HepG2 (cell line): ENCODE results near the gene FKBP5. TPM values are rescaled to one million over a fixed set of nuclear protein-coding genes. Genes with fewer than 3 reads are reported as not detected.
A peak's percentile ranks its signal among the peaks of the same experiment; 100 is the strongest.

ENCODE experiments used
- BORCS8-MEF2B ChIP-seq: sonication (generic); formaldehyde crosslinking; IDR thresholded peaks from 2 replicates; pipeline ENCODE4 v1.8.0; 2022; ENCODE audit warnings: mild to moderate bottlenecking, missing genetic modification reagents
- CBX5 ChIP-seq: sonication (generic); formaldehyde crosslinking; IDR thresholded peaks from 2 replicates; pipeline ENCODE4 v1.4.0; 2020; ENCODE audit warnings: missing genetic modification reagents, borderline replicate concordance
- DZIP1 ChIP-seq: sonication (generic); formaldehyde crosslinking; IDR thresholded peaks from 2 replicates; pipeline ENCODE4 v1.5.0; 2020; ENCODE audit warnings: mild to moderate bottlenecking, missing genetic modification reagents
- FOXA3 ChIP-seq: IDR thresholded peaks from 2 replicates; pipeline ENCODE4 v1.6.1; 2016; ENCODE audit warnings: missing genetic modification reagents, missing compliant biosample characterization
- FOXP4 ChIP-seq: sonication (generic); formaldehyde crosslinking; IDR thresholded peaks from 2 replicates; pipeline ENCODE4 v1.4.0; 2020; ENCODE audit warnings: missing genetic modification reagents
- GATAD1 ChIP-seq: IDR thresholded peaks from 2 replicates; pipeline ENCODE4 v1.6.1; 2016; ENCODE audit warnings: missing genetic modification reagents, missing compliant biosample characterization
- JDP2 ChIP-seq: sonication (generic); formaldehyde crosslinking; IDR thresholded peaks from 2 replicates; pipeline ENCODE4 v1.8.1; 2022; ENCODE audit warnings: missing genetic modification reagents, borderline replicate concordance
- KLF6 ChIP-seq: IDR thresholded peaks from 2 replicates; pipeline ENCODE4 v1.8.0; 2016; ENCODE audit warnings: missing biosample characterization, missing genetic modification reagents
- MEIS1 ChIP-seq: sonication (generic); formaldehyde crosslinking; IDR thresholded peaks from 2 replicates; pipeline ENCODE4 v1.9.0; 2021; ENCODE audit warnings: mild to moderate bottlenecking, missing genetic modification reagents, moderate library complexity, borderline replicate concordance
- MIER3 ChIP-seq: IDR thresholded peaks from 2 replicates; pipeline ENCODE4 v1.6.1; 2016; ENCODE audit warnings: missing compliant biosample characterization, borderline replicate concordance
- NAIF1 ChIP-seq: sonication (generic); formaldehyde crosslinking; IDR thresholded peaks from 2 replicates; pipeline ENCODE4 v1.5.0; 2020; ENCODE audit warnings: mild to moderate bottlenecking, missing genetic modification reagents, borderline replicate concordance
- PHF8 ChIP-seq: sonication (generic); formaldehyde crosslinking; IDR thresholded peaks from 2 replicates; pipeline ENCODE4 v1.5.0; 2020; ENCODE audit warnings: missing genetic modification reagents
- RCOR2 ChIP-seq: IDR thresholded peaks from 2 replicates; pipeline ENCODE4 v1.6.1; 2016; ENCODE audit warnings: missing biosample characterization, missing genetic modification reagents
- SP140L ChIP-seq: sonication (generic); formaldehyde crosslinking; IDR thresholded peaks from 2 replicates; pipeline ENCODE4 v1.4.0; 2020; ENCODE audit warnings: missing genetic modification reagents, borderline replicate concordance
- ZNF234 ChIP-seq: sonication (generic); formaldehyde crosslinking; conservative IDR thresholded peaks from 2 replicates; pipeline ENCODE4 v1.5.1; 2020; ENCODE audit warnings: mild to moderate bottlenecking, missing genetic modification reagents
- ZNF687 ChIP-seq: sonication (generic); formaldehyde crosslinking; IDR thresholded peaks from 2 replicates; pipeline ENCODE4 v1.5.1; 2020; ENCODE audit warnings: mild to moderate bottlenecking, missing genetic modification reagents, moderate library complexity
- ZNF776 ChIP-seq: sonication (generic); formaldehyde crosslinking; IDR thresholded peaks from 2 replicates; pipeline ENCODE4 v1.4.0; 2020; ENCODE audit warnings: mild to moderate bottlenecking, missing genetic modification reagents
- ZSCAN5A ChIP-seq: sonication (generic); formaldehyde crosslinking; IDR thresholded peaks from 2 replicates; pipeline ENCODE4 v1.8.0; 2022; ENCODE audit warnings: mild to moderate bottlenecking, missing genetic modification reagents, borderline replicate concordance
- polyA plus RNA-seq, 8 experiments: library from polyadenylated mRNA; depleted of rRNA in 3 of 8; stranded (reverse) in 7 of 8; unstranded in 1 of 8; fragments of >200 nt; fragmentation: Illumina TruSeq in 4 of 8; extraction: Trizol in 4 of 8; gene quantifications; 2 replicates each; pipeline versions ENCODE4 v1.2.1 to v1.2.3, GENCODE V29; 2011 to 2016; ENCODE audit warnings: low read depth in 4 of 8, missing spikeins in 1 of 8, mixed read lengths in 1 of 8; ENCODE audit not compliant: insufficient read depth in 1 of 8
- total RNA-seq, 5 experiments: library from RNA; depleted of rRNA; stranded (reverse); fragments of >200 nt; fragmentation: Illumina TruSeq; extraction: Trizol; gene quantifications; 2 replicates each; pipeline ENCODE4 v1.2.3, GENCODE V29; 2016; ENCODE audit warnings: low read depth in 1 of 5

Gene FKBP5
- total and polyA plus RNA-seq, 2 of the 13 experiments (the other 11 are each of a cell fraction or from before 2014, with no cell fraction given): 8.0 to 17.4 TPM

- TF ChIP-seq NAIF1 (CRISPR knock-in tag): peak; percentile 82
- TF ChIP-seq ZNF776 (CRISPR knock-in tag): peak; percentile 83; the same call in 1 of the 2 replicates
- TF ChIP-seq ZNF234 (CRISPR knock-in tag): no peak
- TF ChIP-seq ZSCAN5A: 0 out of 2 replicates have a peak, but pooled peaks have one; percentile 45
- peak; percentile 95 for TF ChIP-seq ZNF687 (CRISPR knock-in tag)
- TF ChIP-seq BORCS8-MEF2B: peak; percentile 76
- peak; percentile 85 for TF ChIP-seq PHF8 (CRISPR knock-in tag)
- TF ChIP-seq SP140L: no peak
- no peak; the same call in 1 of the 2 replicates for TF ChIP-seq RCOR2 (CRISPR knock-in tag)
- TF ChIP-seq JDP2 (CRISPR knock-in tag): no peak; the same call in 1 of the 2 replicates
- TF ChIP-seq KLF6 (CRISPR knock-in tag): peak; percentile 87; the same call in 1 of the 2 replicates
- peak; percentile 88 for TF ChIP-seq FOXP4 (CRISPR knock-in tag)
- TF ChIP-seq FOXA3 (CRISPR knock-in tag): peak; percentile 71
- peak; percentile 71 for TF ChIP-seq MIER3 (CRISPR knock-in tag)
- no peak for TF ChIP-seq MEIS1
- TF ChIP-seq DZIP1 (CRISPR knock-in tag): 0 out of 2 replicates have a peak, but pooled peaks have one; percentile 7
- TF ChIP-seq CBX5 (CRISPR knock-in tag): peak; percentile 78; the same call in 1 of the 2 replicates
- TF ChIP-seq GATAD1 (CRISPR knock-in tag): no peak; the same call in none of the 2 replicates
Observed at GRCh38 chr6:35731736-35732532, 43.2 kb upstream of the FKBP5 start (continued).
